Lung (tissue), 12 donors: ENCODE data around the gene STX11. TPM values are rescaled to one million over a fixed set of nuclear protein-coding genes. Genes with fewer than 3 reads are reported as not detected.

Experiments used
- ATAC-seq: fragments of 200-7000 bp; cut with Tn5 transposase; one replicate; pipeline ENCODE4 v1.9.1; 2020; ENCODE audit warnings: moderate number of reproducible peaks; ENCODE audit not compliant: insufficient read depth, low FRiP score
- DNase-seq, 3 donors: peaks; one replicate each; pipeline ENCODE4 v3.0.0-alpha.2; 2013 to 2017
- H3K27ac ChIP-seq, 2 donors: one replicate each; pipeline ENCODE4 v1.5.1; 2013; ENCODE audit warnings: mild to moderate bottlenecking in 2 of 2, moderate library complexity in 2 of 2, control low read depth in 1 of 2, inconsistent platforms in 1 of 2, low read depth in 1 of 2, low read length in 1 of 2
- H3K27me3 ChIP-seq, 3 donors: one replicate each; pipeline ENCODE4 v1.5.1; 2013; ENCODE audit warnings: low read length in 2 of 3; ENCODE audit not compliant: control insufficient read depth in 3 of 3, insufficient read depth in 3 of 3
- H3K36me3 ChIP-seq, 4 donors: one replicate each; pipeline ENCODE4 v1.5.1; 2013; ENCODE audit warnings: low read length in 4 of 4, mild to moderate bottlenecking in 1 of 4, moderate library complexity in 1 of 4; ENCODE audit not compliant: control insufficient read depth in 4 of 4, insufficient read depth in 4 of 4
- H3K4me1 ChIP-seq, 5 donors: one replicate each; pipeline ENCODE4 v1.5.1; 2013; ENCODE audit warnings: low read length in 5 of 5, mild to moderate bottlenecking in 2 of 5, moderate library complexity in 1 of 5; ENCODE audit not compliant: control insufficient read depth in 5 of 5, insufficient read depth in 5 of 5
- H3K4me3 ChIP-seq: one replicate; pipeline ENCODE4 v1.5.1; 2013; ENCODE audit warnings: mild to moderate bottlenecking, control low read depth, moderate library complexity
- H3K9ac ChIP-seq, 2 donors: one replicate each; pipeline ENCODE4 v1.5.1; 2013; ENCODE audit warnings: low read length in 2 of 2, control low read depth in 1 of 2; ENCODE audit not compliant: insufficient read depth in 1 of 2
- H3K9me3 ChIP-seq, 4 donors: one replicate each; pipeline ENCODE4 v1.5.1; 2013; ENCODE audit warnings: low read length in 3 of 4, mild to moderate bottlenecking in 1 of 4, moderate library complexity in 1 of 4; ENCODE audit not compliant: control insufficient read depth in 4 of 4, insufficient read depth in 3 of 4
- CTCF ChIP-seq: IDR thresholded peaks from 2 replicates; pipeline ENCODE4 v1.5.1; 2012; ENCODE audit warnings: mild to moderate bottlenecking; ENCODE audit errors: control extremely low read depth, extremely low read depth
- WGBS, 2 donors: extraction: QIAGEN DNeasy Blood & Tissue Kit; methylation state at CpG; one replicate each; pipeline ENCODE4 v1.1.7; 2013; 5-methylcytosine and 5-hydroxymethylcytosine counted together
- polyA plus RNA-seq, 2 donors: library from polyadenylated mRNA; stranded (reverse); fragments of 200-250 nt; gene quantifications; one replicate each; pipeline ENCODE4 v1.2.1, GENCODE V29; 2013
- total RNA-seq, 2 donors: library from RNA; depleted of rRNA in 1 of 2; stranded (reverse); fragments of >200 nt in 1 of 2; gene quantifications; one replicate each; pipeline ENCODE4 v1.2.1, GENCODE V29; 2014 to 2021
- donor health status: control.
- donor health status: control.
- donor health status: Bipolar disorder and iron deficiency.
- donor health status: healthy.
- donor health status: DM: yes; HTN: yes; CAD: no.

STX11 gene
- total and polyA plus RNA-seq, 4 donors = 10.6 to 62.7 (median 35.7) TPM

- ATAC-seq (no peak), DNase-seq (no peak)
- Histone ChIP-seq H3K4me3 (no peak overlapping the region), H3K9ac (no peak overlapping the region), H3K36me3 (no peaks in the 10 kb centered on the region), H3K9me3 (peaks cover 0 to 6% (median 0%) of the 10 kb centered on the region in 4 donors), H3K27ac (no peak overlapping the region), H3K4me1 (peaks cover 3 to 18% (median 5%) of the 10 kb centered on the region in 5 donors), H3K27me3 (no peaks in the 10 kb centered on the region)
- no peak for TF ChIP-seq CTCF
Measured at GRCh38 chr6:144217797-144218196, 67.5 kb downstream of the STX11 start.

- peaks cover 3 to 18% (median 5%) of the 10 kb centered on the region in 5 donors for H3K4me1 ChIP-seq
- H3K27ac ChIP-seq = no peak overlapping the region
- no peaks in the 10 kb centered on the region for H3K27me3 ChIP-seq
- no peak overlapping the region for H3K4me3 ChIP-seq
- no peak overlapping the region for H3K9ac ChIP-seq
- 66 to 69% methylated on average over 3 of the region's 3 CpGs for WGBS, 2 donors
- peaks cover 0 to 2% (median 0%) of the 10 kb centered on the region in 4 donors for H3K9me3 ChIP-seq
- DNase-seq (peak in 2 of 3 donors; percentile 73 to 79), ATAC-seq (no peak)
- peak; percentile 37 for TF ChIP-seq CTCF
- no peaks in the 10 kb centered on the region for H3K36me3 ChIP-seq
Measured at GRCh38 chr6:144219056-144219685, 68.9 kb downstream of the STX11 start.

- Histone ChIP-seq H3K4me3 (no peak overlapping the region), H3K27ac (no peak overlapping the region), H3K9me3 (no peaks in the 10 kb centered on the region), H3K36me3 (no peaks in the 10 kb centered on the region), H3K9ac (no peak overlapping the region), H3K27me3 (no peaks in the 10 kb centered on the region), H3K4me1 (peaks cover under 1 to 14% (median 4%) of the 10 kb centered on the region in 5 donors)
- DNase-seq = no peak
- no peak for ATAC-seq
- 87 to 91% methylated on average over 5 of the region's 5 CpGs for WGBS, 2 donors
- TF ChIP-seq CTCF = no peak
Measured at GRCh38 chr6:144220031-144220790, 69.9 kb downstream of the STX11 start.
